Right lobe of liver (tissue), 6 donors: ENCODE measurements around the gene MUTYH. TPM values are rescaled to one million over a fixed set of nuclear protein-coding genes. Genes with fewer than 3 reads are reported as not detected.
A peak's percentile ranks its signal among the peaks of the same experiment; 100 is the strongest.

Source experiments
- ATAC-seq, 4 donors: fragments of 200-7000 bp; cut with Tn5 transposase; one replicate each; pipeline ENCODE4 v1.9.1; 2020; ENCODE audit warnings: mild to moderate bottlenecking in 4 of 4, moderate library complexity in 4 of 4
- DNase-seq, 3 donors: peaks; one replicate each; pipeline ENCODE4 v3.0.0-alpha.2; 2020
- H3K27ac ChIP-seq, 3 donors: fragments of 200-600 bp; one replicate each; pipeline ENCODE4 v1.8.0; 2022
- H3K27me3 ChIP-seq, 2 donors: fragments of 200-600 bp; one replicate each; pipeline ENCODE4 v1.8.0; 2022
- H3K36me3 ChIP-seq, 4 donors: fragments of 200-600 bp; sonication (generic) in 1 of 4; one replicate each; pipeline versions ENCODE4 v1.5.1 to v1.8.0; 2017 to 2022; ENCODE audit warnings: control low read depth in 1 of 4
- H3K4me1 ChIP-seq, 4 donors: fragments of 200-600 bp; sonication (generic) in 1 of 4; one replicate each; pipeline versions ENCODE4 v1.5.1 to v1.8.0; 2017 to 2022; ENCODE audit warnings: control low read depth in 1 of 4
- H3K4me3 ChIP-seq, 3 donors: fragments of 200-600 bp; one replicate each; pipeline ENCODE4 v1.8.0; 2022
- H3K9me3 ChIP-seq, 4 donors: fragments of 200-600 bp; sonication (generic) in 1 of 4; one replicate each; pipeline versions ENCODE4 v1.5.1 to v1.8.0; 2017 to 2022; ENCODE audit warnings: control low read depth in 1 of 4
- POLR2A ChIP-seq: fragments of 450-650 bp; IDR thresholded peaks from one replicate; pipeline ENCODE4 v1.6.1; 2017; ENCODE audit warnings: antibody characterized with exemption, mild to moderate bottlenecking
- WGBS: methylation state at CpG from one replicate; pipeline ENCODE4 v1.1.6; 2018; ENCODE audit warnings: low coverage, low lambda C conversion rate; ENCODE audit not compliant: insufficient coverage; ENCODE audit errors: missing lambda C conversion rate; 5-methylcytosine and 5-hydroxymethylcytosine counted together
- intact Hi-C, 2 donors: fragments of 100-400 bp; cut with DNase I; formaldehyde crosslinking; loops; one replicate each; pipeline versions ENCODE4 v1.11.2 to v1.14.1; 2022
- total RNA-seq, 6 experiments: library from RNA; depleted of rRNA in 2 of 6; stranded (reverse); fragments of >200 nt in 2 of 6; fragmentation: NEBNext Ultra II Directional in 3 of 6; extraction: Animal tissue kit (Norgen Biotek cat#: 25700) in 3 of 6; gene quantifications; one replicate each; pipeline versions ENCODE4 v1.1.0 to v1.2.4, GENCODE V29; 2016 to 2023
- TF ChIP-seq, protein P1 (sequence below), 4 donors: fragments of 200-600 bp in 3 of 4; fragments of 450-650 bp in 1 of 4; IDR thresholded peaks; one replicate each; pipeline versions ENCODE4 v1.5.1 to v1.8.0; 2016 to 2022; ENCODE audit warnings: antibody characterized with exemption in 4 of 4, mild to moderate bottlenecking in 2 of 4
- donor health status: DM: no; HTN: yes; CAD: no.
- donor health status: DM: no; HTN: no; CAD: no.
- donor health status: DM: no; HTN: no; CAD: no.
- donor health status: DM: no; HTN: yes; CAD: no.
- donor health status: DM: no; HTN: yes; CAD: no.

Gene MUTYH
- total RNA-seq, 6 experiments from 2014 or later, result 7.2 to 11.9 (median 8.4) TPM

DNA sequence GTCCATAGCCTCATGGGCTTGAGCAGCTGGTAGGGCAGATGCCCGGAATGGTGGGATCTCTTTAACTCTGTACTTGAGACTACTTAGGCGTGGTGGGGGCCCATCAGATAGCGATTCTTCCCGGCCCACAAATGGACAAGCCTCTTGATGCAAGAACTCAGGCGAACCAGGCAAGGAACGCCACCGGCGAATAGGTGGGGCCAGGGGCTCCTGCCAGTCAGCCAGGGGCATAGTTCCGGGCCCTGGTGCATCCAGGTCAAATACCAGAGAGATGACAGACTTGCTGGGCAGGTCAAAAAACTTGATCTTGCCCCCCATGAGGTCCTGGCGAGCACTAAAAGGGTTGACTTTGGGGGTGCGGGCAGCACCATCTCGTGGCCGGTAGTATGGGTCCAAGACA lies 4.8 kb upstream of the MUTYH start:
- Histone ChIP-seq H3K27me3 (no peaks in the 10 kb centered on the region), H3K27ac (no peak overlapping the region), H3K36me3 (peaks cover 0 to 38% (median 15%) of the 10 kb centered on the region in 4 donors), H3K4me1 (peaks cover 0 to 25% (median 10%) of the 10 kb centered on the region in 4 donors), H3K4me3 (no peak overlapping the region), H3K9me3 (no peaks in the 10 kb centered on the region)
- TF ChIP-seq, protein P1, sequence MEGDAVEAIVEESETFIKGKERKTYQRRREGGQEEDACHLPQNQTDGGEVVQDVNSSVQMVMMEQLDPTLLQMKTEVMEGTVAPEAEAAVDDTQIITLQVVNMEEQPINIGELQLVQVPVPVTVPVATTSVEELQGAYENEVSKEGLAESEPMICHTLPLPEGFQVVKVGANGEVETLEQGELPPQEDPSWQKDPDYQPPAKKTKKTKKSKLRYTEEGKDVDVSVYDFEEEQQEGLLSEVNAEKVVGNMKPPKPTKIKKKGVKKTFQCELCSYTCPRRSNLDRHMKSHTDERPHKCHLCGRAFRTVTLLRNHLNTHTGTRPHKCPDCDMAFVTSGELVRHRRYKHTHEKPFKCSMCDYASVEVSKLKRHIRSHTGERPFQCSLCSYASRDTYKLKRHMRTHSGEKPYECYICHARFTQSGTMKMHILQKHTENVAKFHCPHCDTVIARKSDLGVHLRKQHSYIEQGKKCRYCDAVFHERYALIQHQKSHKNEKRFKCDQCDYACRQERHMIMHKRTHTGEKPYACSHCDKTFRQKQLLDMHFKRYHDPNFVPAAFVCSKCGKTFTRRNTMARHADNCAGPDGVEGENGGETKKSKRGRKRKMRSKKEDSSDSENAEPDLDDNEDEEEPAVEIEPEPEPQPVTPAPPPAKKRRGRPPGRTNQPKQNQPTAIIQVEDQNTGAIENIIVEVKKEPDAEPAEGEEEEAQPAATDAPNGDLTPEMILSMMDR (IDR thresholded peaks at IDR 0.05), result no peak
- TF ChIP-seq POLR2A, result no peak
- intact Hi-C loops, result no loop called here
- DNase-seq, result no peak
- ATAC-seq, result no peak
- 95% methylated on average over 3 of the region's 13 CpGs for WGBS

DNA sequence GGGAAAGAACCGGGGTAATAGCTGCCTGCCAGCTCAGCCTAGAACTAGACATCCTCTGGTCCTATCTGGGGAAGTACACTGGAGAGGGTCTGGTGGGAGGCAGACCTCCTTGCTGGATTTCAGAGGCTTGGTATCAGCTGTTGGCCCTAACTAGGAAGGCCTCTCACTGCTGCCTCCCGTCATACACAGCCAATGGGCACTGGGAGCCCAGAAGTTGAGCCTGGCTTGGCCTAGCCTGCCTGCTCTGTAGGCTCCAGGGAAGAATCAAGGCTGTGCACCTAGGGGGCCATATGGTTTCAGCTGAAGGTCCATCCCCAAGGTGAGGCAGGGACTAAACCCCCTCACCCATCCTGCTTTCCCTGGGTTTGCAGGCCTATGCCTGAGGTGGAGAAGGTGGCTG lies 4.3 kb upstream of the MUTYH start:
- TF ChIP-seq, protein P1 (IDR thresholded peaks at IDR 0.05), result no peak
- WGBS, result 90% methylated on average over 2 of the region's 2 CpGs
- peaks cover 0 to 38% (median 15%) of the 10 kb centered on the region in 4 donors for H3K36me3 ChIP-seq

DNA sequence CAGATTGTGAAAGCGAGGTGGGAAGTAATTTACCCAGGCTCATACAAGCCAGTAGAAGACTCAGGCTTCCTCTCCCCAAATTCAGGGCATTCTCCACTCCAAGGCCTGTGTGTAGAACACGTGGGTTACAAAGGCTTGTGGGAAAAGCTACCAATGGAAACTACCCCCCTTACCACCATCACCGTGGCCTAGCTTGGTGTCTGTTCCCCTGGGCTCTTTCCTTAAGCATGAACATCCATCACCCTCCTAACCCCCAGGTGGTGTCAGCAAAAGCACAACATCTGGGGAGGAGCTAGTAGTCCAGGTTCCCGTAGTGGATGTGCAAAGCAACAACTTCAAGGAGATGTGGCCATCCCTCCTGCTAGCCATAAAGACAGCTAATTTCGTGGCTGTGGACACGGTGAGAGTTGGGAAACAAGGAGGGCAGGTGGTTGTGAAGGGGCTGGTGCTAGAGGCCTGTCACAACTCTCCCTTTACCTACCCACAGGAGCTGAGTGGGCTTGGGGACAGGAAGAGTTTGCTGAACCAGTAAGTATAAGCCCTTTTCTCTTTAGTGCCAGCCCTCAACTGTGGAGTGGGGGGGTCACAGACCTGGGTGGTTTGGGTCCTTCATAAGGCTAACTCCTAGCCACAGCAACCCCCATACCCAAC lies 701 bp upstream of the MUTYH start:
- no peak for DNase-seq
- intact Hi-C loops, result no loop called here
- TF ChIP-seq, protein P1 (IDR thresholded peaks at IDR 0.05), result no peak
- TF ChIP-seq POLR2A, result no peak
- Histone ChIP-seq H3K9me3 (no peaks in the 10 kb centered on the region), H3K27ac (peak overlapping the region; percentile 86 to 93 (median 89)), H3K4me3 (peak overlapping the region; percentile 71 to 94 (median 82)), H3K27me3 (no peaks in the 10 kb centered on the region), H3K36me3 (peaks cover 0 to 38% (median 15%) of the 10 kb centered on the region in 4 donors), H3K4me1 (peaks cover 0 to 17% (median 7%) of the 10 kb centered on the region in 4 donors)
- no peak for ATAC-seq
- WGBS, result 29% methylated on average over 4 of the region's 6 CpGs

More for the DNA sequence above, 4.3 kb upstream of the MUTYH start:
- Histone ChIP-seq H3K4me1 (peaks cover 0 to 24% (median 10%) of the 10 kb centered on the region in 4 donors), H3K4me3 (no peak overlapping the region), H3K9me3 (no peaks in the 10 kb centered on the region), H3K27ac (no peak overlapping the region), H3K27me3 (no peaks in the 10 kb centered on the region)
- ATAC-seq (no peak), DNase-seq (no peak)
- intact Hi-C loops, result no loop called here

DNA sequence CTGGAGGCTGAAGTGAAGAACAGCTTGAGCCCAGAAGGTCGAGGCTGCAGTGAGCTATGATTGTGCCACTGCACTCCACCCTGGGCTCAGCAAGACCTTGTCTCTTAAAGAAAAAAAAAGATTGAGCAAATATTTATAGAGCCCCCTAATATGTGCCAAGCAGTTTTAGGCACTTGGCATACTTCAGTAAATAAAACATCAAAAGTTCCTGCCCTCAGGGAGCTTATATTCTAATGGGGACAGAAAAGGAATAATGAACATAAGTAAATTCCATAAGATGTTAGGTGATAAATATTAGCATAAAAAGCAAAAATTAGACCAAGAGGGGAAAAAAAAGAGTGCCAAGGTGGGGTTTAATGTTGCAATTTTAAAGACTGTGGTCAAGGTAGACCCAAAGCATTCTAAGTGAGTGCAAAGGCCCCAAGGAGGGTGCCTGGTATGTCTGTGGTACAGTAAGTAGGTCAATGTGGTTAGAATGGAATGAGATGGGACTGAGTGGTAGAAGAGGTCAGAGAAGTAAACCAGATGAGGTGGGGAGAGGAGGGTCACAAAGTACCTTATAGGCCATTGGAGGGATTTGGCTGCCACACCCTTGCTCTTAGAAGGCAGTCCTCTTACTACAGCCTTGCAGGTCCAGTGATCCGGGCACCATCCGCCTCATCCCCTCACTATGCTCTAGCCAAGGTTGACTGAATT lies 2.5 kb downstream of the MUTYH start:
- WGBS, result 86% methylated on average over 1 of the region's 3 CpGs
- H3K27ac ChIP-seq, result no peak overlapping the region
- peaks cover 0 to 10% (median 6%) of the 10 kb centered on the region in 4 donors for H3K36me3 ChIP-seq
- intact Hi-C loops, result no loop called here
- H3K9me3 ChIP-seq, result no peaks in the 10 kb centered on the region
- ATAC-seq, result no peak
- no peak for TF ChIP-seq POLR2A
- TF ChIP-seq, protein P1 (IDR thresholded peaks at IDR 0.05), result no peak
- H3K4me3 ChIP-seq, result no peak overlapping the region
- H3K27me3 ChIP-seq, result no peaks in the 10 kb centered on the region
- H3K4me1 ChIP-seq, result peaks cover 0 to 20% (median 9%) of the 10 kb centered on the region in 4 donors
- no peak for DNase-seq
